ENCODE data around the gene NXPE1.

NXPE1 gene

GRCh38 chr11:114596175-114596919, 36.7 kb upstream of the NXPE1 start:
- Histone ChIP-seq H4K20me1 (ENCODE audit: insufficient read depth, low read length) (no peaks in the 10 kb centered on the region), H3K9ac (ENCODE audit: low read length) (no peak overlapping the region), H3K27ac (ENCODE audit: low read depth, low read length, poor library complexity, severe bottlenecking) (no peak overlapping the region), H3K4me3 (ENCODE audit: low read depth, low read length, poor library complexity, severe bottlenecking) (no peak overlapping the region), H3K9me3 (ENCODE audit: low read length) (no peaks in the 10 kb centered on the region), H2AFZ (ENCODE audit: low read length) (no peak overlapping the region), H3K4me1 (ENCODE audit: insufficient read depth, low read length, severe bottlenecking) (no peaks in the 10 kb centered on the region), H3K27me3 (ENCODE audit: insufficient read depth, low read length) (no peaks in the 10 kb centered on the region), H3K79me2 (ENCODE audit: insufficient read depth, low read length) (no peaks in the 10 kb centered on the region), H3K36me3 (ENCODE audit: insufficient read depth, low read length) (no peaks in the 10 kb centered on the region), H3F3A (ENCODE audit: insufficient read depth, low read length) (no peaks in the 10 kb centered on the region), H3K4me2 (ENCODE audit: low read length) (no peak overlapping the region), H3K9me2 (ENCODE audit: low read depth, low read length) (no peaks in the 10 kb centered on the region)
- TF ChIP-seq CTCF (IDR thresholded peaks at IDR 0.05; ENCODE audit: low read length) (no peak), EZH2 (IDR thresholded peaks at IDR 0.05; ENCODE audit: borderline replicate concordance, low read length) (no peak)

- Histone ChIP-seq H3K4me2 (ENCODE audit: low read length) (no peak within 1 kb of the TSS), H3K9me2 (ENCODE audit: low read depth, low read length) (no peaks in the 10 kb centered on the region), H3K9me3 (ENCODE audit: low read length) (no peaks in the 10 kb centered on the region), H4K20me1 (ENCODE audit: insufficient read depth, low read length) (no peaks in the 10 kb centered on the region), H3K79me2 (ENCODE audit: insufficient read depth, low read length) (no peaks in the 10 kb centered on the region), H3K9ac (ENCODE audit: low read length) (no peak within 1 kb of the TSS), H3K4me3 (ENCODE audit: low read depth, low read length, poor library complexity, severe bottlenecking) (no peak within 1 kb of the TSS), H2AFZ (ENCODE audit: low read length) (no peak within 1 kb of the TSS), H3F3A (ENCODE audit: insufficient read depth, low read length) (no peaks in the 10 kb centered on the region), H3K36me3 (ENCODE audit: insufficient read depth, low read length) (no peaks in the 10 kb centered on the region), H3K27ac (ENCODE audit: low read depth, low read length, poor library complexity, severe bottlenecking) (no peak within 1 kb of the TSS), H3K4me1 (ENCODE audit: insufficient read depth, low read length, severe bottlenecking) (no peaks in the 10 kb centered on the region), H3K27me3 (ENCODE audit: insufficient read depth, low read length) (no peaks in the 10 kb centered on the region)
- TF ChIP-seq CTCF (IDR thresholded peaks at IDR 0.05; ENCODE audit: low read length) (no peak), EZH2 (IDR thresholded peaks at IDR 0.05; ENCODE audit: borderline replicate concordance, low read length) (no peak)
These were observed 35.9 kb upstream of the NXPE1 start, which contains the start of gene NXPE4 for GRCh38 chr11:114595571-114595970. Gene NXPE4, minus strand, starts transcription at chr11:114595786. Its CDS starts 1,027 bp downstream, at chr11:114594759.

GRCh38 chr11:114594703-114595102, 35.0 kb upstream of the NXPE1 start:
- Histone ChIP-seq H3K27me3 (ENCODE audit: insufficient read depth, low read length) (no peaks in the 10 kb centered on the region), H4K20me1 (ENCODE audit: insufficient read depth, low read length) (no peaks in the 10 kb centered on the region), H3K9ac (ENCODE audit: low read length) (no peak overlapping the region), H3K36me3 (ENCODE audit: insufficient read depth, low read length) (no peaks in the 10 kb centered on the region), H2AFZ (ENCODE audit: low read length) (no peak overlapping the region), H3K4me2 (ENCODE audit: low read length) (no peak overlapping the region), H3F3A (ENCODE audit: insufficient read depth, low read length) (no peaks in the 10 kb centered on the region), H3K4me1 (ENCODE audit: insufficient read depth, low read length, severe bottlenecking) (no peaks in the 10 kb centered on the region), H3K79me2 (ENCODE audit: insufficient read depth, low read length) (no peaks in the 10 kb centered on the region), H3K9me2 (ENCODE audit: low read depth, low read length) (no peaks in the 10 kb centered on the region), H3K9me3 (ENCODE audit: low read length) (no peaks in the 10 kb centered on the region), H3K4me3 (ENCODE audit: low read depth, low read length, poor library complexity, severe bottlenecking) (no peak overlapping the region), H3K27ac (ENCODE audit: low read depth, low read length, poor library complexity, severe bottlenecking) (no peak overlapping the region)
- TF ChIP-seq CTCF (IDR thresholded peaks at IDR 0.05; ENCODE audit: low read length) (no peak), EZH2 (IDR thresholded peaks at IDR 0.05; ENCODE audit: borderline replicate concordance, low read length) (no peak)

Data from OCI-LY1 (cell line).